Left kidney (tissue), 2 donors: ENCODE measurements around the gene PDZD2. TPM values are rescaled to one million over a fixed set of nuclear protein-coding genes. Genes with fewer than 3 reads are reported as not detected.
A peak's percentile ranks its signal among the peaks of the same experiment; 100 is the strongest.
"Not testable (repeated sequence)": the region's sequence is repeated elsewhere in the genome, so short reads cannot be mapped to it uniquely, and the experiment has no call there.

Experiments
- DNase-seq: peaks from one replicate; pipeline ENCODE4 v3.0.0-alpha.2; 2013
- polyA plus RNA-seq: library from polyadenylated mRNA; unstranded; fragments of 120-200 nt; gene quantifications from one replicate; pipeline ENCODE4 v1.2.1, GENCODE V29; 2013; ENCODE audit not compliant: insufficient read length

Gene PDZD2
- polyA plus RNA-seq, 1 donor = 22.1 TPM

GRCh38 chr5:32078855-32079254, 439.9 kb downstream of the PDZD2 start:
- DNase-seq = not testable (repeated sequence)

GRCh38 chr5:32080565-32080964, 441.6 kb downstream of the PDZD2 start:
- not testable (repeated sequence) for DNase-seq

- no peak for DNase-seq
These were observed 443.8 kb downstream of the PDZD2 start for GRCh38 chr5:32082701-32083100.

GRCh38 chr5:32083981-32084430, 445.1 kb downstream of the PDZD2 start:
- DNase-seq = no peak

- no peak for DNase-seq
These were observed 448.5 kb downstream of the PDZD2 start for GRCh38 chr5:32087086-32088082.

- DNase-seq = no peak
These were observed 449.3 kb downstream of the PDZD2 start for GRCh38 chr5:32088214-32088613.

GRCh38 chr5:32089146-32090000, 450.4 kb downstream of the PDZD2 start:
- DNase-seq = no peak

- DNase-seq = no peak
These were observed 451.3 kb downstream of the PDZD2 start for GRCh38 chr5:32090026-32090754.

GRCh38 chr5:32090755-32091128, 451.8 kb downstream of the PDZD2 start:
- DNase-seq = no peak

GRCh38 chr5:32092938-32093812, 454.2 kb downstream of the PDZD2 start:
- peak; percentile 79 for DNase-seq

- no peak for DNase-seq
These were observed 455.8 kb downstream of the PDZD2 start for GRCh38 chr5:32094691-32095090.

- DNase-seq = no peak
These were observed 456.3 kb downstream of the PDZD2 start for GRCh38 chr5:32095261-32095671.

GRCh38 chr5:32096891-32097595, 458.1 kb downstream of the PDZD2 start:
- DNase-seq = no peak

- DNase-seq = no peak
These were observed 459.4 kb downstream of the PDZD2 start for GRCh38 chr5:32098291-32098690.

GRCh38 chr5:32098890-32099310, 460.0 kb downstream of the PDZD2 start:
- no peak for DNase-seq

GRCh38 chr5:32099486-32100035, 460.6 kb downstream of the PDZD2 start:
- DNase-seq = no peak

- DNase-seq = no peak
These were observed 461.3 kb downstream of the PDZD2 start for GRCh38 chr5:32100230-32100629.

- DNase-seq = no peak
These were observed 461.9 kb downstream of the PDZD2 start for GRCh38 chr5:32100691-32101302.

- DNase-seq = no peak
These were observed 463.5 kb downstream of the PDZD2 start for GRCh38 chr5:32102254-32102986.
